A549 (cell line): ENCODE data around the gene ZNF264. TPM values are rescaled to one million over a fixed set of nuclear protein-coding genes. Genes with fewer than 3 reads are reported as not detected.

ENCODE experiments used
- ATAC-seq, 2 experiments: fragments of 200-7000 bp in 1 of 2; fragments of >200 bp in 1 of 2; cut with Nextera tagmentation in 1 of 2; cut with Tn5 transposase in 1 of 2; 3 replicates each; pipeline versions ENCODE4 v1.8.0 to v1.9.1; 2018 to 2020; ENCODE audit warnings: mild to moderate bottlenecking in 1 of 2, moderate library complexity in 1 of 2
- CTCF ChIA-PET: fragments of 300-600 bp; sonication (Branson Sonifier 250); formaldehyde crosslinking; extraction: SDS; loops from one replicate; lab custom pipeline; 2021; ENCODE audit warnings: antibody characterized with exemption, inconsistent platforms; lab: Yijun Ruan, JAX
- POLR2A ChIA-PET: fragments of 350-600 bp; formaldehyde crosslinking; extraction: SDS; loops from one replicate; lab custom pipeline; 2021; ENCODE audit warnings: antibody characterized with exemption, inconsistent platforms; lab: Yijun Ruan, JAX
- DNase-seq, 2 experiments: peaks; one replicate each; pipeline versions ENCODE4 v3.0.0 to v3.0.0-alpha.2; 2011 to 2016; ENCODE audit warnings: low read depth in 1 of 2, low spot score in 1 of 2
- FAIRE-seq: peaks from 2 replicates; lab custom pipeline; 2011; peaks lifted over from hg19 to GRCh38; lab: Jason Lieb, UNC
- H3K27ac ChIP-seq, 2 experiments: fragments of >200 bp; sonication (Bioruptor Twin); formaldehyde crosslinking; 3 replicates each; pipeline ENCODE4 v1.5.1; 2016 to 2017
- H3K4me1 ChIP-seq: fragments of >200 bp; sonication (Bioruptor Twin); formaldehyde crosslinking; 3 replicates; pipeline ENCODE4 v1.6.1; 2016
- H3K4me2 ChIP-seq: fragments of >200 bp; sonication (Bioruptor Twin); formaldehyde crosslinking; 3 replicates; pipeline ENCODE4 v1.6.1; 2016
- H3K4me3 ChIP-seq: fragments of >200 bp; sonication (Bioruptor Twin); formaldehyde crosslinking; 3 replicates; pipeline ENCODE4 v1.5.1; 2016
- H3K9me3 ChIP-seq: fragments of >200 bp; sonication (Bioruptor Twin); formaldehyde crosslinking; 3 replicates; pipeline ENCODE4 v1.6.1; 2016
- CBX2 ChIP-seq: fragments of 200-600 bp; sonication (generic); IDR thresholded peaks from 2 replicates; pipeline ENCODE4 v1.6.1; 2016; ENCODE audit warnings: low read depth, mild to moderate bottlenecking, borderline replicate concordance
- CHD4 ChIP-seq: fragments of 200-600 bp; sonication (generic); IDR thresholded peaks from 2 replicates; pipeline ENCODE4 v1.6.1; 2016; ENCODE audit warnings: antibody characterized with exemption, mild to moderate bottlenecking, borderline replicate concordance
- EHF ChIP-seq: fragments of 250-450 bp; sonication (Bioruptor Pico); IDR thresholded peaks from 2 replicates; pipeline ENCODE4 v1.5.0; 2020; ENCODE audit warnings: mild to moderate bottlenecking
- EHMT2 ChIP-seq: fragments of 200-600 bp; sonication (generic); IDR thresholded peaks from 2 replicates; pipeline ENCODE4 v1.6.1; 2016; ENCODE audit warnings: antibody characterized with exemption, low read depth, mild to moderate bottlenecking, moderate library complexity
- EP300 ChIP-seq, 2 experiments: fragments of >200 bp; sonication (Bioruptor Twin); formaldehyde crosslinking; IDR thresholded peaks; 2 replicates in 1 of 2; 3 replicates in 1 of 2; pipeline ENCODE4 v1.6.1; 2016 to 2017
- ESRRA ChIP-seq: fragments of 150-350 bp; IDR thresholded peaks from 2 replicates; pipeline ENCODE4 v1.6.1; 2014; ENCODE audit warnings: mild to moderate bottlenecking, low read length, borderline replicate concordance
- FOSB ChIP-seq: fragments of 250-450 bp; sonication (Bioruptor Pico); IDR thresholded peaks from 2 replicates; pipeline ENCODE4 v1.5.0; 2020; ENCODE audit warnings: mild to moderate bottlenecking, moderate library complexity
- FOSL2 ChIP-seq, 2 experiments: fragments of 450-650 bp in 1 of 2; fragments of >200 bp in 1 of 2; sonication (Bioruptor Twin) in 1 of 2; formaldehyde crosslinking; IDR thresholded peaks; 2 replicates each; pipeline versions ENCODE4 v1.5.0 to v1.6.1; 2016 to 2020; ENCODE audit warnings: mild to moderate bottlenecking in 1 of 2, moderate library complexity in 1 of 2
- FOXS1 ChIP-seq: fragments of 250-450 bp; sonication (Bioruptor Pico); IDR thresholded peaks from 2 replicates; pipeline ENCODE4 v1.5.0; 2020; ENCODE audit warnings: mild to moderate bottlenecking, moderate library complexity
- GATA3 ChIP-seq: IDR thresholded peaks from 2 replicates; pipeline ENCODE4 v1.6.1; 2012; ENCODE audit warnings: borderline replicate concordance
- HDAC2 ChIP-seq: fragments of 200-600 bp; sonication (generic); IDR thresholded peaks from 2 replicates; pipeline ENCODE4 v1.6.1; 2016
- HEYL ChIP-seq: fragments of 250-450 bp; sonication (Bioruptor Pico); IDR thresholded peaks from 2 replicates; pipeline ENCODE4 v1.8.0; 2021; ENCODE audit warnings: mild to moderate bottlenecking, moderate library complexity
- HOXB13 ChIP-seq: fragments of 250-450 bp; sonication (Bioruptor Pico); IDR thresholded peaks from 2 replicates; pipeline ENCODE4 v1.5.0; 2020; ENCODE audit warnings: low read depth, mild to moderate bottlenecking, moderate library complexity
- HOXB5 ChIP-seq: fragments of 250-450 bp; sonication (Bioruptor Pico); IDR thresholded peaks from 2 replicates; pipeline ENCODE4 v1.5.0; 2020; ENCODE audit warnings: mild to moderate bottlenecking, moderate library complexity
- KDM1A ChIP-seq: fragments of 200-600 bp; sonication (generic); IDR thresholded peaks from 2 replicates; pipeline ENCODE4 v1.6.1; 2016; ENCODE audit warnings: low read depth, mild to moderate bottlenecking
- KDM5A ChIP-seq: fragments of 200-600 bp; sonication (generic); IDR thresholded peaks from 2 replicates; pipeline ENCODE4 v1.6.1; 2016; ENCODE audit warnings: antibody characterized with exemption, mild to moderate bottlenecking
- NFE2L2 ChIP-seq: fragments of 150-350 bp; conservative IDR thresholded peaks from 2 replicates; pipeline ENCODE4 v1.6.1; 2014; ENCODE audit warnings: low read length
- NPAS2 ChIP-seq: fragments of 250-450 bp; sonication (Bioruptor Pico); IDR thresholded peaks from 2 replicates; pipeline ENCODE4 v1.8.0; 2022; ENCODE audit warnings: mild to moderate bottlenecking, moderate library complexity, borderline replicate concordance
- POLR2A ChIP-seq: IDR thresholded peaks from 2 replicates; pipeline ENCODE4 v1.6.1; 2012; ENCODE audit warnings: mild to moderate bottlenecking, low read length
- POLR2AphosphoS2 ChIP-seq: conservative IDR thresholded peaks from 2 replicates; pipeline ENCODE4 v1.6.1; 2012; ENCODE audit warnings: low read length, improper control_type of control experiment, inconsistent platforms
- RCOR1 ChIP-seq: fragments of 150-350 bp; IDR thresholded peaks from 2 replicates; pipeline ENCODE4 v1.6.1; 2014; ENCODE audit warnings: antibody characterized with exemption, low read length, low read depth
- RFX5 ChIP-seq: fragments of 450-650 bp; IDR thresholded peaks from 2 replicates; pipeline ENCODE4 v1.7.1; 2014; ENCODE audit warnings: antibody characterized with exemption, mild to moderate bottlenecking, moderate library complexity
- SMC3 ChIP-seq: fragments of >200 bp; sonication (Bioruptor Twin); formaldehyde crosslinking; IDR thresholded peaks from 3 replicates; pipeline ENCODE4 v1.6.1; 2018; ENCODE audit warnings: inconsistent platforms
- SREBF2 ChIP-seq: fragments of 450-650 bp; IDR thresholded peaks from 2 replicates; pipeline ENCODE4 v1.6.1; 2014; ENCODE audit warnings: mild to moderate bottlenecking, moderate library complexity
- TP53 ChIP-seq: fragments of 250-450 bp; sonication (Bioruptor Pico); IDR thresholded peaks from 2 replicates; pipeline ENCODE4 v1.5.0; 2021; ENCODE audit warnings: mild to moderate bottlenecking, moderate library complexity
- USF2 ChIP-seq: fragments of 450-650 bp; IDR thresholded peaks from 2 replicates; pipeline ENCODE4 v1.6.1; 2014; ENCODE audit warnings: antibody characterized with exemption
- ZC3H11A ChIP-seq: fragments of 450-650 bp; IDR thresholded peaks from 2 replicates; pipeline ENCODE4 v1.6.1; 2014; ENCODE audit warnings: antibody characterized with exemption, mild to moderate bottlenecking
- WGBS: methylation state at CpG from one replicate; pipeline ENCODE4 v1.1.6; 2017; ENCODE audit errors: missing lambda C conversion rate; 5-methylcytosine and 5-hydroxymethylcytosine counted together
- polyA plus RNA-seq, 4 experiments: library from polyadenylated mRNA; depleted of rRNA in 3 of 4; stranded (reverse); fragments of >200 nt; fragmentation: RNase III in 1 of 4; extraction: RNeasy Plus Mini Kit Qiagen cat#74134 plus additional on column Dnase treatment in 1 of 4; gene quantifications; 2 replicates in 3 of 4; 3 replicates in 1 of 4; pipeline ENCODE4 v1.2.3, GENCODE V29; 2011 to 2017
- TF ChIP-seq, protein P1 (sequence below): fragments of 250-450 bp; sonication (Bioruptor Pico); IDR thresholded peaks from 2 replicates; pipeline ENCODE4 v1.5.0; 2021; ENCODE audit warnings: mild to moderate bottlenecking, moderate library complexity, borderline replicate concordance
- TF ChIP-seq, protein P2 (sequence below): IDR thresholded peaks from 2 replicates; pipeline ENCODE4 v1.6.1; 2012; ENCODE audit warnings: low read depth, borderline replicate concordance

The ZNF264 gene
- polyA plus RNA-seq, 2 of the 4 experiments (the other 2 are of a cell fraction), result 3.4 to 9.1 TPM

GRCh38 chr19:57152921-57153320 is 38.4 kb upstream of the ZNF264 start (continued):
- TF ChIP-seq, protein P1, sequence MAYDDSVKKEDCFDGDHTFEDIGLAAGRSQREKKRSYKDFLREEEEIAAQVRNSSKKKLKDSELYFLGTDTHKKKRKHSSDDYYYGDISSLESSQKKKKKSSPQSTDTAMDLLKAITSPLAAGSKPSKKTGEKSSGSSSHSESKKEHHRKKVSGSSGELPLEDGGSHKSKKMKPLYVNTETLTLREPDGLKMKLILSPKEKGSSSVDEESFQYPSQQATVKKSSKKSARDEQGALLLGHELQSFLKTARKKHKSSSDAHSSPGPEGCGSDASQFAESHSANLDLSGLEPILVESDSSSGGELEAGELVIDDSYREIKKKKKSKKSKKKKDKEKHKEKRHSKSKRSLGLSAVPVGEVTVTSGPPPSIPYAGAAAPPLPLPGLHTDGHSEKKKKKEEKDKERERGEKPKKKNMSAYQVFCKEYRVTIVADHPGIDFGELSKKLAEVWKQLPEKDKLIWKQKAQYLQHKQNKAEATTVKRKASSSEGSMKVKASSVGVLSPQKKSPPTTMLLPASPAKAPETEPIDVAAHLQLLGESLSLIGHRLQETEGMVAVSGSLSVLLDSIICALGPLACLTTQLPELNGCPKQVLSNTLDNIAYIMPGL (CRISPR knock-in tag), result no peak
- no peak for TF ChIP-seq EHF (CRISPR knock-in tag)
- no peak for TF ChIP-seq RFX5

DNA sequence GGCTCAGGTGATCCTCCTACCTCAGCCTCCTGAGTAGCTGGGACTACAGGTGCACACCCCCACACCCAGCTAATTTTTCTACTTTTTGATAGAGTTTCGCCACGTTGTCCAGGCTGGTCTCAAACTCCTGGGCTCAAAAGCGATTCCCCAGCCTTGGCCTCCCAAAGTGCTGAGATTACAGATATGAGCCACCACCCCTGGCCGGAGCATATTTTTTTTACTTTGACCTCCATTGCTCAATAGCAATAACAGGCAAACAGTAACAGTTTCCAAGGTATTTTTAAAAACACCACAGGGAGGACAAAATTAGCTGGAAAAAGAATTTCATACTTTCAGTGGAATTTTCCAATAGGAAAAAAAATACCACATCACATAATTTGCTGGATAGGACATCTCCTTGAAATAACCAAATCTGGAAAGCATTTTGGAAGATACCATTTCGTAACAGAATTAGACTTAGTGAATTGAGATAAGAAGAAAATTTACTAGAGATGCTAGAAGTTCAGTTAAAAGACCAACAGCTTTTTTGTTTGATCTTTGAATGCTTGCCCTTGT is 29.2 kb upstream of the ZNF264 start:
- Histone ChIP-seq H3K9me3 (peaks cover 63% of the 10 kb centered on the region), H3K4me3 (no peak overlapping the region), H3K4me2 (no peak overlapping the region), H3K27ac (no peak overlapping the region), H3K4me1 (no peaks in the 10 kb centered on the region)
- DNase-seq, result no peak
- TF ChIP-seq POLR2AphosphoS2 (no peak), CBX2 (no peak), SMC3 (no peak), HOXB5 (no peak), ZC3H11A (no peak), NFE2L2 (no peak), EP300 (IDR thresholded peaks at IDR 0.05) (no peak), RCOR1 (no peak), USF2 (no peak), NPAS2 (CRISPR knock-in tag) (no peak), FOXS1 (CRISPR knock-in tag) (no peak), HDAC2 (no peak), POLR2A (no peak), GATA3 (no peak)
- TF ChIP-seq, protein P1 (CRISPR knock-in tag), result no peak
- WGBS, result 2% methylated on average over 5 of the region's 5 CpGs
- no peak for FAIRE-seq
- CTCF ChIA-PET, result no interaction called here
- POLR2A ChIA-PET, result no interaction called here
- no peak for ATAC-seq

- TF ChIP-seq SREBF2, result no peak
- no peak for TF ChIP-seq CHD4
- no peak for TF ChIP-seq CBX2
- TF ChIP-seq HEYL (CRISPR knock-in tag), result no peak
- no peak for TF ChIP-seq RFX5
- TF ChIP-seq FOSB (CRISPR knock-in tag), result no peak
- TF ChIP-seq TP53 (CRISPR knock-in tag), result no peak
- no peak for TF ChIP-seq HOXB13 (CRISPR knock-in tag)
- TF ChIP-seq, protein P2, sequence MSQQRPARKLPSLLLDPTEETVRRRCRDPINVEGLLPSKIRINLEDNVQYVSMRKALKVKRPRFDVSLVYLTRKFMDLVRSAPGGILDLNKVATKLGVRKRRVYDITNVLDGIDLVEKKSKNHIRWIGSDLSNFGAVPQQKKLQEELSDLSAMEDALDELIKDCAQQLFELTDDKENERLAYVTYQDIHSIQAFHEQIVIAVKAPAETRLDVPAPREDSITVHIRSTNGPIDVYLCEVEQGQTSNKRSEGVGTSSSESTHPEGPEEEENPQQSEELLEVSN, result no peak
- no peak for TF ChIP-seq EHMT2
- TF ChIP-seq KDM1A, result no peak
- no peak for TF ChIP-seq FOSL2 (IDR thresholded peaks at IDR 0.05)
- TF ChIP-seq FOSL2 (CRISPR knock-in tag; IDR thresholded peaks at IDR 0.05), result no peak
- no peak for TF ChIP-seq ESRRA
- TF ChIP-seq ZC3H11A, result no peak
- TF ChIP-seq USF2, result no peak
- TF ChIP-seq KDM5A, result no peak
- TF ChIP-seq, all 56 proteins: peak for 0
- Histone ChIP-seq H3K4me2 (no peak overlapping the region), H3K4me1 (no peaks in the 10 kb centered on the region), H3K27ac (no peak overlapping the region), H3K9me3 (peaks cover 49% of the 10 kb centered on the region), H3K4me3 (no peak overlapping the region)
- ATAC-seq (no peak), DNase-seq (no peak), FAIRE-seq (no peak)
- CTCF ChIA-PET, result no interaction called here
- POLR2A ChIA-PET, result no interaction called here
- 21% methylated on average over 7 of the region's 7 CpGs for WGBS
These were observed 25.5 kb upstream of the ZNF264 start for GRCh38 chr19:57165846-57166245.
